ENCODE measurements around the gene KRT1.

Gene KRT1

DNA sequence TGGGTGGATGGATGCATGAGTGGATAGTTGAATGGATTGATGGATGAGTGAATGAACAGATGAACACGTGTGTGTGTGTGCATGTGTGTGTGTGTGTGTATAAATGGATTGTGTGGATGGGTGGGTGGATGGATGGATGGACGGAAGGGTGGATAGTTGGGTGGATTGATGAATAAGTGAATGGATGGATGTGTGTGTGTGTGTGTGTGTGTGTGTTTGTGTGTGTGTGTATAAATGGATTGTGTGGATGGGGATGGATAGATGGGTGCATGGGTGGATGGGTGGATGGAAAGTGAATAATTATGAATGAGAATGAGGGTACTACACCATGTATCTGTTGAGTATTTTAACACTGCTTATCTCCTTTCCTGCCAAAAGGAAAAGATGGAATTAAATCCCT, 22.1 kb upstream of the KRT1 start:
- no peaks in the 10 kb centered on the region for H3K27me3 ChIP-seq (ENCODE audit: low read length)
- H3K4me3 ChIP-seq (ENCODE audit: insufficient read depth, low read length, poor library complexity, severe bottlenecking), result no peak overlapping the region
- no peak overlapping the region for H3K4me2 ChIP-seq (ENCODE audit: low read depth, low read length, poor library complexity, severe bottlenecking)
- no peak overlapping the region for H3K27ac ChIP-seq (ENCODE audit: low read depth, low read length)
- no peak overlapping the region for H2AFZ ChIP-seq (ENCODE audit: low read depth, low read length, severe bottlenecking)
- no peak overlapping the region for H3K9ac ChIP-seq (ENCODE audit: low read length)
- no peaks in the 10 kb centered on the region for H4K20me1 ChIP-seq (ENCODE audit: low read depth, low read length)
- H3K9me3 ChIP-seq (ENCODE audit: insufficient read depth, low read length), result no peaks in the 10 kb centered on the region
- TF ChIP-seq, protein P1, sequence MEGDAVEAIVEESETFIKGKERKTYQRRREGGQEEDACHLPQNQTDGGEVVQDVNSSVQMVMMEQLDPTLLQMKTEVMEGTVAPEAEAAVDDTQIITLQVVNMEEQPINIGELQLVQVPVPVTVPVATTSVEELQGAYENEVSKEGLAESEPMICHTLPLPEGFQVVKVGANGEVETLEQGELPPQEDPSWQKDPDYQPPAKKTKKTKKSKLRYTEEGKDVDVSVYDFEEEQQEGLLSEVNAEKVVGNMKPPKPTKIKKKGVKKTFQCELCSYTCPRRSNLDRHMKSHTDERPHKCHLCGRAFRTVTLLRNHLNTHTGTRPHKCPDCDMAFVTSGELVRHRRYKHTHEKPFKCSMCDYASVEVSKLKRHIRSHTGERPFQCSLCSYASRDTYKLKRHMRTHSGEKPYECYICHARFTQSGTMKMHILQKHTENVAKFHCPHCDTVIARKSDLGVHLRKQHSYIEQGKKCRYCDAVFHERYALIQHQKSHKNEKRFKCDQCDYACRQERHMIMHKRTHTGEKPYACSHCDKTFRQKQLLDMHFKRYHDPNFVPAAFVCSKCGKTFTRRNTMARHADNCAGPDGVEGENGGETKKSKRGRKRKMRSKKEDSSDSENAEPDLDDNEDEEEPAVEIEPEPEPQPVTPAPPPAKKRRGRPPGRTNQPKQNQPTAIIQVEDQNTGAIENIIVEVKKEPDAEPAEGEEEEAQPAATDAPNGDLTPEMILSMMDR (IDR thresholded peaks at IDR 0.05; ENCODE audit: insufficient read depth, low read length, poor library complexity, severe bottlenecking), result no peak
- TF ChIP-seq EZH2phosphoT487 (conservative IDR thresholded peaks at IDR 0.05; ENCODE audit: low read length), result no peak
- H3F3A ChIP-seq (ENCODE audit: insufficient read depth), result no peaks in the 10 kb centered on the region
- H3K79me2 ChIP-seq (ENCODE audit: insufficient read depth, low read length), result no peaks in the 10 kb centered on the region
- H3K36me3 ChIP-seq (ENCODE audit: low read length), result no peaks in the 10 kb centered on the region
- H3K9me2 ChIP-seq (replicated peaks; ENCODE audit: insufficient read depth, low read length), result no peaks in the 10 kb centered on the region

DNA sequence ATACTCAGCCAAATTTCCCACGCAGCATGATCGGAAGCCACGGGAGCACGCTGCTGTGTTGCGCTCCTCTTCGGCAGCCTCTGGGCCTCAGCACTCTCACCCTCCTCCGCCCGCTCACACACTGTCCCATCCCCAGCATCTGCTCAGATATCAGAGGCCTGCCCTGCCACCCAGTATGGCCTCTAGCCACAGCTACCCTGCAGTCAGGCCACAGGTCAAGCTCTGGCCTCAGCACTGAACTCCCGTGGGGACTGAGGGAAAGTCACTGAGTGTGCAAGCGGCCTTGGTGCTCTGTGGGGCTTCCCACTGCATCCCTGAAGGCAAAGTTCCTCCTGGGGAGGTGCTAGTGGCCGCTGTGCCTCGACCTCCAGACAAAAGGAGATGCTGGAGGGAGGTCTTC, 21.1 kb upstream of the KRT1 start:
- H3K9ac ChIP-seq (ENCODE audit: low read length), result no peak overlapping the region
- no peak overlapping the region for H3K4me2 ChIP-seq (ENCODE audit: low read depth, low read length, poor library complexity, severe bottlenecking)
- H3K27me3 ChIP-seq (ENCODE audit: low read length), result no peaks in the 10 kb centered on the region
- no peaks in the 10 kb centered on the region for H3K9me2 ChIP-seq (replicated peaks; ENCODE audit: insufficient read depth, low read length)
- no peaks in the 10 kb centered on the region for H4K20me1 ChIP-seq (ENCODE audit: low read depth, low read length)
- no peaks in the 10 kb centered on the region for H3K9me3 ChIP-seq (ENCODE audit: insufficient read depth, low read length)
- H3F3A ChIP-seq (ENCODE audit: insufficient read depth), result no peaks in the 10 kb centered on the region
- no peak overlapping the region for H3K4me3 ChIP-seq (ENCODE audit: insufficient read depth, low read length, poor library complexity, severe bottlenecking)
- TF ChIP-seq, protein P1 (IDR thresholded peaks at IDR 0.05; ENCODE audit: insufficient read depth, low read length, poor library complexity, severe bottlenecking), result no peak
- no peak for TF ChIP-seq EZH2phosphoT487 (conservative IDR thresholded peaks at IDR 0.05; ENCODE audit: low read length)
- no peak overlapping the region for H3K27ac ChIP-seq (ENCODE audit: low read depth, low read length)
- H3K36me3 ChIP-seq (ENCODE audit: low read length), result no peaks in the 10 kb centered on the region
- no peak overlapping the region for H2AFZ ChIP-seq (ENCODE audit: low read depth, low read length, severe bottlenecking)
- H3K79me2 ChIP-seq (ENCODE audit: insufficient read depth, low read length), result no peaks in the 10 kb centered on the region

DNA sequence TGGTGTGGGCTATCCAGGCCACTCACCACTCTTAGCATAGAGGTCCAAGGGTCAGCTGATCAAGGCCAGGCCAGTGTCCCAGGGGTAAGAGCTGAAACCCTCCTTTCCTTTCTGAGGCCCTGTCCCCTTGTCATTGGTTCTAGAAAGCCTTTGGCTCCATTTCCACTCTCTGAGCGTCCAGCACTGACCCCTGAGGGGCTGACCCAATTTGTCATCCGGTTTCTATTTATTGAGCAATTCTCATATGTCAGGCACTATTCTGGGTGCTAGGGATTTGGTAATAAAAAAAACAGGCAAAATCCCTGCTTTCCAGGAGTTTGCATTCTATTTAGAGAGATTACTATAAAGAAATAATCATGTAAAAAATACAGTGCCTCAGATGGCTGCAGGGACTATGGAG, 19.8 kb upstream of the KRT1 start:
- Histone ChIP-seq H3K9me3 (ENCODE audit: insufficient read depth, low read length) (no peaks in the 10 kb centered on the region), H3K4me2 (ENCODE audit: low read depth, low read length, poor library complexity, severe bottlenecking) (no peak overlapping the region), H3K36me3 (ENCODE audit: low read length) (no peaks in the 10 kb centered on the region), H3K4me3 (ENCODE audit: insufficient read depth, low read length, poor library complexity, severe bottlenecking) (no peak overlapping the region), H2AFZ (ENCODE audit: low read depth, low read length, severe bottlenecking) (no peak overlapping the region), H3F3A (ENCODE audit: insufficient read depth) (no peaks in the 10 kb centered on the region), H3K9ac (ENCODE audit: low read length) (no peak overlapping the region), H3K27ac (ENCODE audit: low read depth, low read length) (no peak overlapping the region), H3K79me2 (ENCODE audit: insufficient read depth, low read length) (no peaks in the 10 kb centered on the region), H4K20me1 (ENCODE audit: low read depth, low read length) (no peaks in the 10 kb centered on the region), H3K9me2 (replicated peaks; ENCODE audit: insufficient read depth, low read length) (no peaks in the 10 kb centered on the region), H3K27me3 (ENCODE audit: low read length) (no peaks in the 10 kb centered on the region)
- no peak for TF ChIP-seq EZH2phosphoT487 (conservative IDR thresholded peaks at IDR 0.05; ENCODE audit: low read length)
- TF ChIP-seq, protein P1 (IDR thresholded peaks at IDR 0.05; ENCODE audit: insufficient read depth, low read length, poor library complexity, severe bottlenecking), result no peak

All from SU-DHL-6 (cell line).